Spleen (tissue), 7 donors: Measurements from ENCODE around the gene FOXO6.

Experiments used
- POLR2A ChIP-seq, 3 donors: fragments of 450-650 bp; IDR thresholded peaks; one replicate each; pipeline ENCODE4 v1.5.1; 2017; ENCODE audit warnings: antibody characterized with exemption in 3 of 3, mild to moderate bottlenecking in 1 of 3
- POLR2AphosphoS5 ChIP-seq, 3 donors: sonication (generic); formaldehyde crosslinking; IDR thresholded peaks; one replicate each; pipeline ENCODE4 v1.5.1; 2017; ENCODE audit warnings: antibody characterized with exemption in 3 of 3
- TF ChIP-seq, protein P1 (sequence below), 11 experiments: fragments of 200-600 bp in 7 of 11; fragments of 450-650 bp in 4 of 11; sonication (generic) in 4 of 11; IDR thresholded peaks in 8 of 11; conservative IDR thresholded peaks in 3 of 11; 1 replicate in 7 of 11; 2 replicates in 4 of 11; pipeline versions ENCODE4 v1.4.0 to v1.8.0; 2016 to 2021; ENCODE audit warnings: antibody characterized with exemption in 11 of 11, inconsistent platforms in 4 of 11, mild to moderate bottlenecking in 1 of 11
- donor health status: DM: no; HTN: no; CAD: no; lungs with moderate emphysema.
- donor health status: DM: no; HTN: no; CAD: no.
- donor health status: DM: no; HTN: no; CAD: no.

DNA sequence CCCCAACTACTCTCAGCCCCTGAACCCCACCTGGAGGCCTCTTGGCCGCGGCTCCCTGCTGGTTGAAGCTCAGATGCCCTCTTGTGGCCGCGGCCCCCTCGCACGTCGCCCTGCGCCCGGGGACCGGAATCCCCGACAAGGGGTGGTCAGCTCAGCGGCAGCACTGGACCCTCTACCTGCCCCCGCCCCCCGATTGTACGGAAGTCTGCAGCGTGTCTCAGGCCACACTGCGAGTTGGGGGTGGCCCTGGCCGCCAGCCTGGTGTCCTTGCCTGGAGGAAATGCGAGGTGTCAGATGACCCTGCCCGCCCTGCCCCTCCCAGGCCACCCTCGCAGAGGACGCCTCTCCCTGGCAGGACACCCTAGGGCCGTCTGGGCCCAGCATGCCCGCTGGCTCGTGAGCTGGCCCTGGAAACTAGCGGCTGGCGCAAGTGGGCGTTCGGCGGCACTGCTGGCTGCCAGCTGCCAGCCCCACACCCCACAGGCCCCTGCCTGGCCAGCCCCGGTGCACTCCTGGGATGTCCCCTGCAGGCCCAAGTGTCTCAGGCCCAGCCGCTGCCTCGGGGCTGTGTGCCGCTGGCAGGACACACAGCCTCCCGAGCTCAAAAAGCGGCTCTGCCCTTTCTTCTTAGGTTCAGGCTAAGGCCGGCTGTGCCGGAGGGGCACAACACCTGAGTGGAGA lies 62.4 kb downstream of the FOXO6 start:
- TF ChIP-seq, protein P1, sequence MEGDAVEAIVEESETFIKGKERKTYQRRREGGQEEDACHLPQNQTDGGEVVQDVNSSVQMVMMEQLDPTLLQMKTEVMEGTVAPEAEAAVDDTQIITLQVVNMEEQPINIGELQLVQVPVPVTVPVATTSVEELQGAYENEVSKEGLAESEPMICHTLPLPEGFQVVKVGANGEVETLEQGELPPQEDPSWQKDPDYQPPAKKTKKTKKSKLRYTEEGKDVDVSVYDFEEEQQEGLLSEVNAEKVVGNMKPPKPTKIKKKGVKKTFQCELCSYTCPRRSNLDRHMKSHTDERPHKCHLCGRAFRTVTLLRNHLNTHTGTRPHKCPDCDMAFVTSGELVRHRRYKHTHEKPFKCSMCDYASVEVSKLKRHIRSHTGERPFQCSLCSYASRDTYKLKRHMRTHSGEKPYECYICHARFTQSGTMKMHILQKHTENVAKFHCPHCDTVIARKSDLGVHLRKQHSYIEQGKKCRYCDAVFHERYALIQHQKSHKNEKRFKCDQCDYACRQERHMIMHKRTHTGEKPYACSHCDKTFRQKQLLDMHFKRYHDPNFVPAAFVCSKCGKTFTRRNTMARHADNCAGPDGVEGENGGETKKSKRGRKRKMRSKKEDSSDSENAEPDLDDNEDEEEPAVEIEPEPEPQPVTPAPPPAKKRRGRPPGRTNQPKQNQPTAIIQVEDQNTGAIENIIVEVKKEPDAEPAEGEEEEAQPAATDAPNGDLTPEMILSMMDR (IDR thresholded peaks at IDR 0.05 in 8 of 11, conservative IDR thresholded peaks at IDR 0.05 in 3 of 11): peak in 7 of 11 experiments; percentile 13 to 36 (median 20)
- no peak for TF ChIP-seq POLR2A (IDR thresholded peaks at IDR 0.05)
- TF ChIP-seq POLR2AphosphoS5 (IDR thresholded peaks at IDR 0.05): peak; percentile 25 to 75 (median 67)
